ENCODE measurements around the gene INHA.

Gene INHA

DNA sequence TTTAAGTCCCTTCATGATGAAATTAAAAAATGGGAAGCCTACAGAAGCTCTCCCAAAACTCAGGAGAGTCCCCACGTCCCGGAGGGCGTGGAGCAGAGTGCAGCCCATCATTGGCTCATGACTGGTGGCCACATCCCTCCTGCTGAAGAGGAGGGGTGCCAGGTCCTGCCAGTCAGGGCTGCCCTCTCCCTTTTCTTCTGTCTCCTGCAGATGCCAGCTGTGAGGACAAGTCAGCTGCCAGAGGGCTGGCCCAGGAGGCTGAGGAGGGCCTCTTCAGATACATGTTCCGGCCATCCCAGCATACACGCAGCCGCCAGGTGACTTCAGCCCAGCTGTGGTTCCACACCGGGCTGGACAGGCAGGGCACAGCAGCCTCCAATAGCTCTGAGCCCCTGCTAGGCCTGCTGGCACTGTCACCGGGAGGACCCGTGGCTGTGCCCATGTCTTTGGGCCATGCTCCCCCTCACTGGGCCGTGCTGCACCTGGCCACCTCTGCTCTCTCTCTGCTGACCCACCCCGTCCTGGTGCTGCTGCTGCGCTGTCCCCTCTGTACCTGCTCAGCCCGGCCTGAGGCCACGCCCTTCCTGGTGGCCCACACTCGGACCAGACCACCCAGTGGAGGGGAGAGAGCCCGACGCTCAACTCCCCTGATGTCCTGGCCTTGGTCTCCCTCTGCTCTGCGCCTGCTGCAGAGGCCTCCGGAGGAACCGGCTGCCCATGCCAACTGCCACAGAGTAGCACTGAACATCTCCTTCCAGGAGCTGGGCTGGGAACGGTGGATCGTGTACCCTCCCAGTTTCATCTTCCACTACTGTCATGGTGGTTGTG lies 2.6 kb downstream of the INHA start:
- DNase-seq (ENCODE audit: low spot score), result no peak

DNA sequence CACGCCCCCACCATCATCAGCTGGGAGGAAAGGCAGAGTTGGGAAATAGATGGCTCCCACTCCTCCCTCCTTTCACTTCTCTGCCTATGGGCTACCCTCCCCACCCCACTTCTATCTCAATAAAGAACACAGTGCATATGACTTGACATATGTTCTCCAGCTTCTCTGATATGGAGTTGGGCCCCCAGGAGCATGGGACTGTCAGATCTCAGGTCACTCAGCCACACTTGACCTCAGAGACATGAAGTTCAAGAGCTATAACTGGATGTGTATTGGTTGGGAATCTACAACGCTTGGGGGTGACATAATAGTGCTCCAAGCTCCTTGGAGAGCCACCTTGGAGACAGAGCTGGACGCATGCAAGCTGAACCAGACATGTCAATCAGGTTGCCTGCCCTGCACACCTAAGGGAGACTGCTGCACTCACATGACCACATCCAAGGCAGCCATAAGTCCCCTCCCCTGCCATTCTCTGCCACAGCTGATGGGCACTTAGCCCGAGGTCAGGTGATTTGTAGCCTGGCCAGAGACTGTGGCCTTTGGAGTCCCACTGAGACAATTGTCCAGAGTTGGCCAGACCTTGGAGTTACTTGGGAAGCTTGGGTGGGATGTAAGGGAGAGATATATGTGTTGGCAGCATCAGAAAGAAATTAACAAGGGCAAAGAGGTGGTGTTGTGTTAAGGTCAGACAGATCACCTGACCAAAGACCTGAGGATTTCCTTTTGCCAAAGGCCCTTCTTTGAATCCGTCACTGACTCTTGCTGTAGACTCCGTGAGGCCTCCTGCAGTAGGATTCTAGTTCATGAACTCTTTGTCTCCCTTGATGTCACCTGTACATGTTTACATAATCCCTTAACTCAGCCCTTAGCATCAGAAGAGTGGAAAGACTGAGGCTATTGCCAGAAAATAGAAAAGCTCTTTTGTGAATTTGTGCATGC lies 3.7 kb downstream of the INHA start:
- no peak for DNase-seq (ENCODE audit: low spot score)

DNA sequence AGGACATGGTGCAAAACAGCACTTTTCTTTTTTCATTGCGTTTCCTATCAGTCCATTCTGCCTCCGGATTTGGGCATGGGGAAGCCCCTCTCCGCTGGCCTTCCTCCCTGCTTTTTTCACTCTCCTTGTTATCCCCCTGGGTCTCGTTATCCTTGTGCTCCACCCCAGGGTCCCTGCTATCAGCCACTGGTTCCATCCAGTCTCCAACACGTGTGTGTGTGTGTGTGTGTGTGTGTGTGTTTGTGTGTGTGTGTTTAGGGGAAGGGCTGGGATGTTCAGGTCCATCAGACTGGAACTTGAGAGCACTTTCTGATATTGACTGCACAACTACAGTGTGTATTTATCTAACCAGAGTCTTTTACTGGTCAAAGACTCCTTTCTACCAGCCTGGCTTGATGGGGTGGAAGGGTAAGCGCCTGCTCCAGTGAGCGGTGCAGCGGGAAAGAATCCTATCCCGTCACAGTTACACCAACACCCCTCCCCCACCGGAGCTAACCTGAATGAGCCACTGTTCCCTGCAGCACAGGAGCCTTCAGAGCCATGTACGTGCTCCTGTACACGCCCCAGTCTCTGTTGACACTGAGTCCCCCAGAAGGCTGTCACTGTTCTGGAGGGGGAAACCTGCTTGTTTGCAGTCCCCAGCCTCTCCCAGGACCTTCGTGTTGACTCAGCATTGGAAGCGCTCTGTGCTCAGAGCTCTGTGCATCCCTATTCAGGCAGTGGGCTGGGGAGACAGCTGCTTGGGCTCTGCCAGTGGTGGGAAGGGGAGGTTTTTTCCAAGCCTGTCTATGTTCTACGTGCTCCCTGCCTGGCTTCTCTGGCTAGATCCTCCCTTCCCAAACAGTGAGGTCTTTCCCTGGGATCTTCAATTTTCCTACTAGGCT lies 4.6 kb downstream of the INHA start:
- DNase-seq (ENCODE audit: low spot score), result no peak

DNA sequence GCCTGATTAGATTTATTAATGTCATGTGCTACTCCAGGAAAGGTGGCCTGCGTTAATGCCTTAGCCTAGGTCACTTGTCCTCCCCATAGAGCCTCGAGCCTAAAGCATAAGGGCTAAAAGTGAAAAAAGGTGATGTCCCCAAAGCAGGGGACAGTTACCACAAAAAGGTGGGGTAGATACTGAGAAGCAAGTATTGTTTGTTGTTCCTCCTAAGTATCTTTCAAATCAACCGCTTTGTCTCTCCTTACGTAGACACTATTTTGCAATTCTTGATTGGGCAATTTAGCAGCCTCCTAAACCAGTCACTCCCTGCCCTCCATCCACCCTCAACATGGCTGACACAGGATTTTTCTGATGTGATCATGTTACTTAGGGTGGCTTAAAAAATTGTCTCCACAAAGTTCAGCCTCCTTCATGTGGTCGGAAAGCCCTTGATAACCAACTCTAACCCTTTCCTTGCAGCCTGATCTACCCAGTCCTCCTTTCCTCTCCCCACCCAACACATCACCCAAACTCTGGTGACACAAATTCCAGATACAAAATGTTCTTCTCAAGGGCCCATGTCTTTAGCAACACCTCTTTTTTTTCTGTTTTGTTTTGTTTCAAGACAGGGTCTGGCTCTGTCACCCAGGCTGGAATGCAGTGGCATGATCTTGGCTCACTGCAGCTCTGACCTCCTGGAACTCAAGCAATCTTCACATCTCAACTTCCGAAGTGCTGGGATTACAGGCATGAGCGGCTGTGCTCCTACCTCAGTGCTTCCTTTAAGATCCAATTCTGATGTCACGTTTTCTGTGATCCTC lies 6.9 kb downstream of the INHA start:
- DNase-seq (ENCODE audit: low spot score), result no peak

DNA sequence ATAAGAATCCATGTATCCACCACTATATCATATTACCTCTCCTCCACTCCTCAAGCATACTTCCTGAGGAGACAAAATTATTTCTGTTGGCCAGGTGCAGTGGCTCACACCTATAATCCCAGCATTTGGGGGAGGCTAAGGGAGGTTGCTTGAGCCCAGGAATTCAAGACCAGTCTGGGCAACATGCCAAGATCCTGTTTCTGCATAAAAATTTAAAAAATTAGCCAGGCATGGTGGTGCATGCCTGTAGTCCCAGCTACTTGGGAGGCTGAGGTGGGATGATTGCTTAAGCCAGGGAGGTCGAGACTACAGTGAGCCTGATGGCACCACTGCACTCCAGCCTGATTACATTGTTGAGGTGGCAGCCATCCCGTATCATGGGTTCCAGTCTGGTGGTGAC lies 9.2 kb downstream of the INHA start:
- no peak for DNase-seq (ENCODE audit: low spot score)

DNA sequence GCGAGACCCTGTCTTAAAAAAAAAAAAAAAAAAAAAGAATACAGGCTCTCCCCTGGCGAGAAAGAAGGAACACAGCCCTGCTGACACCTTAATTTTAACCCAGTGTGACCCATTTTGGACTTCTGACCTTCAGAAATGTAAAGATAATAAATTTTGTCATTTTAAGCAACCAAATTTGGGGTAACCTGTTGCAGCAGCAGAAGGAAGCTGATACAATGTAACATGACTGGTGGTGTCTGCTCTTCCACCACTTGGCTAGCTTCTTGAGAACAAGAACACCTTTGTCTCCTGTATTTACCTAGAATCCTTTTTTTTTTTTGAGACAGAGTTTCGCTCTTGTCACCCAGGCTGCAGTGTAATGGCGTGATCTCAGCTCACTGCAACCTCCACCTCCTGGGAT lies 19.0 kb downstream of the INHA start:
- no peak for DNase-seq (ENCODE audit: low spot score)

DNA sequence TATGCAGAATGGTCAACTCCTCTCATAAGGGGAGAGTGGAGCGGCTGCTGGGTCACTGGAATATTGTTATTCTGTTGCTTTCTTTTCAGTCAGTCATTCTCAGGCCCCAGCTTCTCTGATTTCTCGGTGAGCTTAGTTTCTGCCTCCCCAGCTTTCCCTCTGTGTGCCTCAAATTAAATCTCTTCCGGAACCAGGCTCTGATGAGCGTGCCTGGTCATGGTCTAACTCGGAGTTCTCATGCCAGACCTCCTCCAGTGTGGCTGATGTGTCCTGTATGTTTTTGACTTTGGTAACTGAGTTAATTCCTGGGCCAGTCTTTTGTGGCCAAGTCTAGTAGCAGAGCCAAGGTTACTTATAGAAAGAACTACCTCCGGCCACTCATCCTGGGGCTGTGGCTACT lies 20.6 kb downstream of the INHA start:
- DNase-seq (ENCODE audit: low spot score), result no peak

DNA sequence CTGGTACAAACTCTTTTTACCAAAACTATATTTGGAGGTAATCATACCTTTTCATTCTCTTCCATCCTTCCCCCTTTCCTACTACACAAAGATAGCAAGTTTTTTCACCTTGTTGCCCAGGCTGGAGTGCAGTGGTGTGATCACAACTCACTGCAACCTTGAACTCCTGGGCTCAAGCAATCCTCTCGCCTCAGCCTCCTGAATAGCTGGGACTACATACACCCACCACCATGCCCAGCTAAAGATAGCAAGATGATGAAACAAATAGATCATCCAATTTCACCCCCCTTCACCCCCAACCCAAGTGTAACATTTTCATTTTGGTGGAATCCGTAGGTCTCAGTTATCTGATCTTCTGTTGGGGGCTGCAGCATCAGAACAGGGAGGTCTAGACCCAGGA lies 21.0 kb downstream of the INHA start:
- no peak for DNase-seq (ENCODE audit: low spot score)

DNA sequence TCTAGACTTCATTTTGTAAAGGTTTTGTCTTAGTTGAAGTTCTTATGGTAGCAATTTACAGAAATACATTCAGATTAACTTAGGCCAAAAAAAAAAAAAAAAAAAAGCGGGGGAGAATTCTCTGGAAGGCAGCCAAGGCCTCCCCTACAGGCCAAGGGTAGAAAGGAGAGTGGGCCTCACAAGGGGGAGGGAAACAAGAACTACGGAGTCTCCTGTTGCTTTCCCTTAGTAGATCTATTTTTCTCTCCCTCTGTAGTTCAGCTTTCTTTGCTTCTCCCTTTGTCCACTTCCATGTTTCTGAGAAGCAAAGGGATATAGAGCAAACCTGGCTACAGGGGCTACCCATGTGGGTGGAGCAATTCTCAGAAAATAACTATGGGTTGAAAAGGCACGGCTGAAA lies 23.1 kb downstream of the INHA start:
- no peak for DNase-seq (ENCODE audit: low spot score)

DNA sequence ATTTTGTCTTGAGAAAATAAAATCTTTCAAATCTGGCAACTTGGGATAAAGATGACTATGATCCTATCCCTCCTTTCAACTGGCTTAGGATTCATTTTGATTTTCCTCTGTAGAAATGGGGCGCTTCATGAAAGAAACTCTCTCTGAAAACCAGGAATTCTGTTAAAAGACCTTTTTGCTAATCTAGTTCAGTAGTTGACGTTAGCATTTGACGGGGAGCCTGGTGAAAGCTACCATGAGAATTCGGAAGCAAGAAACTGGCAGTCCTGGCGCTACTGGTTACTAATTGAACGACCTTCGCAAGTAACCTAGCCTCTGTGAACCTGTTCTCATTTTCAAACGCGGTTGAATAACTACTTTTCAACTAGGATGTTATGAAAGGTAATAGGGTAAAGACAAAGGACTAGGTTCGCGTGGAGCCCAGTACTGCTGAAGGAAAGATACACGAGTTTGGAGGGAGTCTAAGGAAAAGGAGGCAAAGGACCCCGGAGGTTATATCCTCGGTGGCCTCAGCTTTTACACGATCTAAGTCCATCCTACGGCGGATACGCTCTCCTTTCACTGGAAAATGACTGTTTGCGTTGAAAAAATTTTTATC lies 24.9 kb downstream of the INHA start:
- peak; percentile 29 for DNase-seq (ENCODE audit: low spot score)

DNA sequence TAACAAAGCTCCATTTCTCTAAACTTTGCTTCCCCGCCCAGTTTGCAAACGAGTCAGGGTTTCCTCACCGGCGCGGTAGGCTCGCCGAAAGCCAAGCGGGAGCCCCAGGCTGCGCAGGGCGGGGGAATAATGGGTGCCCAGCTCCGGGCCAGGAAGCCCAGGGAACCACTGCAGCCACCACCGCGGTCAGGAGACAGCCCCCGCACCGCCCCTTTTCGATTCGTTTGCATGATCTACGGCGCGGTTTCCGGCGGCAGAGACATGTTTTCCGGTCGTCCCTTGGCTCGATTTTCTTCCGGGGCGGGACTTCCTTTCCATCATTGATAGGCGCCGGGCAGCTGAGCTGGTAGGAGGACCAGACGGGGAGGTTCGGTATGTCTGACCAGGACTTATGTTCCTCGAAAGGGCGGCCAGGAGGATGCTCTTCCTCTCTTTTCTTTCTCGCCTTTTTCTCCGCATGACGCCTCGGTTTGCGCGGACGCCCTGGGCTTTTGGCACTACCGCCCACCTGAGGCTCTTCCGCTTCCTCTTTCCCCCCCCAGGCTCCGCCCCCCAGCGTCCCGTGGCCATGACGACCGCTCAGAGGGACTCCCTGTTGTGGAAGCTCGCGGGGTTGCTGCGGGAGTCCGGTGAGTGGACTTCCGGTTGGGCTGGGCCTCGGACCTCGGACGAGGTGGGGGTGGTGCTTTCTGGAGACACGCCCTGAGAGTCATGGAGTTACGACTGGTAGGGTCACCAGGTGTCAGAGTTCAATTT lies 25.6 kb downstream of the INHA start, which contains the start of gene STK11IP:
TSS of gene STK11IP (plus strand) at position 306 of the 756 bp plus-strand sequence. CDS start at position 569, 263 bp downstream.
- DNase-seq (ENCODE audit: low spot score), result peak; percentile 96

DNA sequence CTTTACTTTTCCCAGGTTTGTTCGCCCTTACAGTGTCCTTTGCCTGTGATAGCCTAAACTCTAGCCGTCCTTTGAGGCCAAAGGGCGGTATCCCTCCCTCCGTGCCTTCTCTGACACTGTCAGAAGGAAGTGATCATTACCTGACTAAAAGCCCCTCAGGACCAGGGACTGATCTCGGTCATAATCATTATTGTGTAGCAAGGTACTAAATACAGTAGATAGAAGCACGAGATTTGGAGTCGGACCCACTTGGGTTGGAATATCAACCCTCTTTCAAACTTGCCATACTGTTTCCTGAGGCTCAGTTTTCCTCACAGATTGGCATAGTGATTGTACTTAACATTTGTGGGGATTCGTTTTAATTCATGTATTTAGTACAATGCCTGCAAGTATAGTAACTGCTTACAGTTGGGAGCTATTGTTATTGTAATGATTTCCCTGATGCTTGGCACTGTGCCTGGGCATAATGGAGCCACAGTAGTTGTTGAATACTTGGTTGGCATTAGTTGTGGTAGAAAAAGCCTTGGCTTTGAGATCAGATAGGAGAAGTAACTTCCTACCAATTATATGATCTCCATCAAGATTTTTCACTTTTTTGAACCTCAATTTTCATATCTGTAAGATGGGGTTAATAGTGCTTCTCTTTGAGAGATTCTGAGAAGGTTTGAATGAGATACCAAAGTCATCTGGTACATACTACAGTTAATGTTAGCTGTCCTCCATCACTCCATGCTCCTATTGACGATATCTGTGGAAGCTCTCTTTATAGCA lies 26.4 kb downstream of the INHA start:
- DNase-seq (ENCODE audit: low spot score), result no peak

DNA sequence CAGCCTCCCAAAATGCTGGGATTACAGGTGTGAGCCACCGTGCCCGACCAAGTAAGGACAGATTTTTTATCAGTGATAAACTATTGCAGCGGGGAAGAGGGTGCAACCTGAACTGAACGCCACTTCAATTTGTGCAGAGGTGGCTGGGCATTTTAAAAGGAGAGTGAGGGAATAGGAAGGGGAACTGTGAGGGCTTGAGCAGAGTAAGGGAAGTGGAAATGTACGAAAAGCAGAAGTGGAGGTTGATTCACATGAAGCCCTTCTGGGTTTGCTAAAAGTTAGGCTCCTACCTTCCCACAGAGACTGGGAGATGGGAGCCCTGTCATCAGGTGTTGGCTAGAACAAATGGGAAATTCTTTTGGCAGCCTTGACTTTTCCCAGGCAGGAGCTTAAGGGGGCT lies 31.7 kb downstream of the INHA start:
- peak; percentile 43 for DNase-seq (ENCODE audit: low spot score)

DNA sequence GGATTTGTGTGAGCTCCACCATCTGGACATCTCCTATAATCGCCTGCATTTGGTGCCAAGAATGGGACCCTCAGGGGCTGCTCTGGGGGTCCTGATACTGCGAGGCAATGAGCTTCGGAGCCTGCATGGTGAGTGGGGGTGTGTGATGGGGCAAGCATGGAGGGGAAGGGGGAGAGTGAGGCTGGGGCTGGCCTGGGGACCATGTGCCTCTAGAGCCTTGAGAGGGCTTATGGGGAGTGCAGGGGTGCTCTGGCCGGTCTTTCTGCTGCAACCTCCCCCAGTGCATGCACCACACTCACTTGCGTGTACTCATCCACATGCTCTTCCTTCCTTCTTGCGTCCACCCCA lies 33.5 kb downstream of the INHA start:
- DNase-seq (ENCODE audit: low spot score), result no peak

DNA sequence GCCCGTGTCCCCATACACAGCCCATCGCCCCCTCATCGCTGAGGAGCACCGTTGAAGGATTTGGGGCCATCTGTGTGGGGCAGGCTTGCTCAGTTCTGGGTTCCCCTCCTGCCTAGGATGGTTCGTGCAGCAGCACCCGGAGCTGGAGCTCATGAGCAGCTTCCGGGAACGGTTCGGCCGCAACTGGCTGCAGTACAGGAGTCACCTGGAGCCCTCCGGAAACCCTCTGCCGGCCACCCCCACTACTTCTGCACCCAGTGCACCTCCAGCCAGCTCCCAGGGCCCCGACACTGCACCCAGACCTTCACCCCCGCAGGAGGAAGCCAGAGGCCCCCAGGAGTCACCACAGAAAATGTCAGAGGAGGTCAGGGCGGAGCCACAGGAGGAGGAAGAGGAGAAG lies 35.8 kb downstream of the INHA start:
- DNase-seq (ENCODE audit: low spot score), result no peak

DNA sequence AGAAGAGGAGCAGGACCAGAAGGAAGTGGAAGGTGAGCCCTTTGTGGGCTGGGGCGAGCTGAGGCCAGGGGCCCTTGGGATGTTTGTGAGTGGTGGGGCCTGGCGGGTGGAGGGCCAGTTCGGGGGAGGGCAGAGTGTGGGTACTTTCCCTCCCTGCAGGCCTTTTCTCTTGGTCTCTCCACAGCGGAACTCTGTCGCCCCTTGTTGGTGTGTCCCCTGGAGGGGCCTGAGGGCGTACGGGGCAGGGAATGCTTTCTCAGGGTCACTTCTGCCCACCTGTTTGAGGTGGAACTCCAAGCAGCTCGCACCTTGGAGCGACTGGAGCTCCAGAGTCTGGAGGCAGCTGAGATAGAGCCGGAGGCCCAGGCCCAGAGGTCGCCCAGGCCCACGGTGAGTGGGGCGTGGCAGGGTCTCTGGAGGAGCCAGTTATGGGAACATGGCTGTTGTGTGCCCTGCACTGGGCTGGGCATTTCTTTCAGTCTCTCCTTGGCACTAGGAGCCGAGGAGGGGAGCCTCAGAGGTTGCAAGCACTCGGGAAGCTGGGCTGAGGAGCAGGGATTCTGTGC lies 36.4 kb downstream of the INHA start:
- no peak for DNase-seq (ENCODE audit: low spot score)

DNA sequence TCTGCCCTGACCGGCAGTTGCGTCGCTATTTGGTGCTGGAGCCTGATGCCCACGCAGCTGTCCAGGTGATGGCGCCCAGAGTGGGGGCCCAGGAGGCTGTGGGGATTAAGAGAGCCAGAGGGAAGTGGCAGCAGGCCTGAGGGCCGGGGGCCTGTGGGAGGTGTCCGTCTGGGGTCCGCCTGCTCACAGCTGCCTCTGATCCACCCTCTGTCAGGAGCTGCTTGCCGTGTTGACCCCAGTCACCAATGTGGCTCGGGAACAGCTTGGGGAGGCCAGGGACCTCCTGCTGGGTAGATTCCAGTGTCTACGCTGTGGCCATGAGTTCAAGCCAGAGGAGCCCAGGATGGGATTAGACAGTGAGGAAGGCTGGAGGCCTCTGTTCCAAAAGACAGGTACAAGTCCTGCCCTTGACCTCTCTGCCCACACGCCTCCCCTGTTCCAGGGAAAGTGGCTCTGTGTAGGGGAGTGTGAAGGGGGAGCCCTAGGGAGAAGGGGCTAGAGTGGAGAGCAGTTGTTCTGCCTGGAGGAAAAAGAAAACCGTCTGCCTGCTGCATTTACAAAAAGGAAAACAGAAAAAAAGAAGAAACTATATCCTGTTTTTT lies 37.1 kb downstream of the INHA start:
- no peak for DNase-seq (ENCODE audit: low spot score)

DNA sequence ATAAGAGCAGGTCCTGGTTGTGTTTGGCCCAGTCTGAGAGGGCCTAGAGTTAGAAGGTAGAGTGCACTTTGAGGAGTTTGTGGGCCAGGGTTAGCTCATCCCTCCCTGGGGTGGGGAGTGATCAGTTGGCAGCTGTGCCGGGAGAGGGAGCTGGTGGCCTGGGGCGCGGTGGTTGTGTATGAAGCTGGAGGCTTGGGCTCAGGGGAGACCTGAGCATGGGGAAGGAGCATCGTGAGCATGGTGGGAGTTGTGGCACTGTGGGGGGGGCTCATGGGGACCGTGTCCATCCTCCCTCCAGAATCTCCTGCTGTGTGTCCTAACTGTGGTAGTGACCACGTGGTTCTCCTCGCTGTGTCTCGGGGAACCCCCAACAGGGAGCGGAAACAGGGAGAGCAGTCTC lies 39.2 kb downstream of the INHA start:
- no peak for DNase-seq (ENCODE audit: low spot score)
